ENCODE results near the gene FGF12.

The FGF12 gene

GRCh38 chr3:192422321-192422996 lies 304.9 kb downstream of the FGF12 start:
- in situ Hi-C loops (cut with MboI; ENCODE audit: low sequenced_read_pairs) = no loop called here

DNA sequence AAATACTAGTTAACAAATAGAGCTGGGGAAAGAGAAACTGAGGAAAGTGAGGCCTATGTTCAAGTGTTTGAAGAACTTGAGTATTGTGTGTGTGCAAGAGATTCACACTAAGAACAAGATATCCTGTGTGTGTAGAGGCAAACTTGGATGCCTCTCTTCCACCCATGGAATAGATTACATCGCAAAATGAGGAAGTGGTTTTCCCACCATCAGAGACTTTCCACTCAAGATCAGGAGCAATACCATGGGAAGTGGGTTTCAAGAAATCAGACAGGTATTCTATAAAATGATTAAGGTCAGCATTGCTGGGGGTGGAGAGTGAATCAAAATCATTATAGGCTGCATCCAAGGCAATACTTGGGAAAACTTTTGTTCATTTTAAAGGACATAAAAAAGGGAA lies 308.0 kb downstream of the FGF12 start:
- in situ Hi-C loops (cut with MboI; ENCODE audit: low sequenced_read_pairs) = no loop called here

DNA sequence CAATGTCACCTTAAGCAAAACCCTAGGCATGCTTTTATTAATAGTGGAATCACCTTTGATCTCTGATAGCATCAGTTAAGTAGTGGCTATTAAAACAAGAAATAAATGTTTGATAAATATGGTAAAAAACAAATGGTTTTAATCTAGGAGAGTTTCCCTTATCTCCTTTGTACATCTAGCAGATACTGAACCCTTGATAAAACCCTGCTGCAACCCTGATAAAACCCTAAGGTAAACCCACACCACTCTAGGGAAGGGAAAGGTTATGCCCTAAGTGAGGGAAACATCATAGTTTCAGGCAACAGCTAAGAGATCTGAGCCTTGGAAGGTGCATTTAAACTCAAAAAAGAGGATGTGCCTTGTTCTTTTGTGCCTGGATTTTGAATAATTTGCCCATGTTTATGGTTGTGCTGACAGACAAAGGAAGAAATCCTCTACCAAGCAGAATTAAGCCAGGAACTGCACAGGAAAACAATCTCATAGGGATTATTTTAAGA lies 309.7 kb downstream of the FGF12 start:
- in situ Hi-C loops (cut with MboI; ENCODE audit: low sequenced_read_pairs) = no loop called here

GRCh38 chr3:192417017-192417416 lies 310.3 kb downstream of the FGF12 start:
- in situ Hi-C loops (cut with MboI; ENCODE audit: low sequenced_read_pairs) = no loop called here

- in situ Hi-C loops (cut with MboI; ENCODE audit: low sequenced_read_pairs) = no loop called here
These were observed 313.9 kb downstream of the FGF12 start for GRCh38 chr3:192413461-192413860.

DNA sequence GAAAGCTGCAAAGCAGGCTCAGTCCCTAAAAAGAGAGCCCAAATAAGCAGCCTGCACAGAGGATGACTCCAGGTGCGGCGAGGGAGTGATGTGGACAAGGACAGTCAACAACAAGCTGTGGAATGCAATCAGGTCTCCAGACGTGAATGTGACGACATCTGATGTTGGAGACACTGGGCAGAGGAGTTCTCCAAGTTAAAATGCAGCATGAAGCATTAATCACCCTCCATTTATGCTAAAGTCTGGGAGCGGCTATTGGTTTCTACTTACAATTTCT lies 316.7 kb downstream of the FGF12 start:
- in situ Hi-C loops (cut with MboI; ENCODE audit: low sequenced_read_pairs) = no loop called here

DNA sequence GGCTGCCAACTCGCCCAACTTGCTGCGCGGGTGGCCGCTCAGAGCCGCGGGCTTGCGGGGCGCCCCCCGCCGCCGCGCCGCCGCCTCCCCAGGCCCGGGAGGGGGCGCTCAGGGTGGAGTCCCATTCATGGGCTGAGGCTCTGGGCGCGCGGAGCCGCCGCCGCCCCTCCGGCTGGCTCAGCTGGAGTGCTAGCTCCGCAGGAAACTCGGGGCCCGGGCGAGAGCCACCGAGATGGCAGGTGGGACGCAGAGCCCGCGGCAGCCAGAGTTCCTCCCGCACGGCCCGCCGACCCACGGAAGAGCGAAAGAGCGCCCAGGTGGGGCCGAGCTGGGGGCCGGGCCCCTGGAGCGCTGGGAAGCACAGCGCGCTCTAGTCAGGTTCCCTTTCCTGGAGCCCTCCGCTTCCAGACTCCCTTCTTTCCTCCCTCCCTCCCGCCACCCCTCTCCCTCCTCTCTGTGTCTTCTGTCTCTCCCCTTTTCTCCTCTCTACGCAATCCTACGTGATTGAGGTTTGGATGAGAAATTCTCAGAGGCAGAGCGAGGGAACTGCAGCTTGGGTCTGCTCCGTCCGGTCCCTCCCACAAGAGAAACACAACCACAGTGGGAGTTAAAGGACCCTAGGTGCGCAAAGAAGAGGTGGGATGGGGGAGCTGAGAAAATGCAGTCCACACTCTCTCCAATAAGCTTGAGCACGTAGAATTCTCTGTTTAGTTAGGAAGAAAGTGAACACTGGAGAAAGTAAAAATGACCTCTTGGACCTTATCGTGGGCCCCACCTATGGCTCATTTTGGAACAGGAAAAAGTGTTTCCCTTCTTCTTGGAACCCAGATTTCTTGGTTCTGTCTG lies 317.3 kb downstream of the FGF12 start:
- in situ Hi-C loops (cut with MboI; ENCODE audit: low sequenced_read_pairs) = no loop called here

DNA sequence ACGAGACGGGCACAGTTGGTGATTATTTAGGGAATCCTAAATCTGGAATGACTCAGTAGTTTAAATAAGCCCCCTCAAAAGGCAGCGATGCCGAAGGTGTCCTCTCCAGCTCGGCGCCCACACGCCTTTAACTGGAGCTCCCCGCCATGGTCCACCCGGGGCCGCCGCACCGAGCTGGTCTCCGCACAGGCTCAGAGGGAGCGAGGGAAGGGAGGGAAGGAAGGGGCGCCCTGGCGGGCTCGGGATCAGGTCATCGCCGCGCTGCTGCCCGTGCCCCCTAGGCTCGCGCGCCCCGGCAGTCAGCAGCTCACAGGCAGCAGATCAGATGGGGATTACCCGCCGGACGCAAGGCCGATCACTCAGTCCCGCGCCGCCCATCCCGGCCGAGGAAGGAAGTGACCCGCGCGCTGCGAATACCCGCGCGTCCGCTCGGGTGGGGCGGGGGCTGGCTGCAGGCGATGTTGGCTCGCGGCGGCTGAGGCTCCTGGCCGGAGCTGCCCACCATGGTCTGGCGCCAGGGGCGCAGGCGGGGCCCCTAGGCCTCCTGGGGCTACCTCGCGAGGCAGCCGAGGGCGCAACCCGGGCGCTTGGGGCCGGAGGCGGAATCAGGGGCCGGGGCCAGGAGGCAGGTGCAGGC lies 318.0 kb downstream of the FGF12 start:
- in situ Hi-C loops (cut with MboI; ENCODE audit: low sequenced_read_pairs) = no loop called here

DNA sequence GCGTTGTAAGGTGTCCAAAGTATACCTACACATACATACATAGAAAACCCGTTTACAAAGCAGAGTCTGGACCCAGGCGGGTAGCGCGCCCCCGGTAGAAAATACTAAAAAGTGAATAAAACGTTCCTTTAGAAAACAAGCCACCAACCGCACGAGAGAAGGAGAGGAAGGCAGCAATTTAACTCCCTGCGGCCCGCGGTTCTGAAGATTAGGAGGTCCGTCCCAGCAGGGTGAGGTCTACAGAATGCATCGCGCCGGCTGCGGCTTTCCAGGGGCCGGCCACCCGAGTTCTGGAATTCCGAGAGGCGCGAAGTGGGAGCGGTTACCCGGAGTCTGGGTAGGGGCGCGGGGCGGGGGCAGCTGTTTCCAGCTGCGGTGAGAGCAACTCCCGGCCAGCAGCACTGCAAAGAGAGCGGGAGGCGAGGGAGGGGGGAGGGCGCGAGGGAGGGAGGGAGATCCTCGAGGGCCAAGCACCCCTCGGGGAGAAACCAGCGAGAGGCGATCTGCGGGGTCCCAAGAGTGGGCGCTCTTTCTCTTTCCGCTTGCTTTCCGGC lies 318.6 kb downstream of the FGF12 start:
- in situ Hi-C loops (cut with MboI; ENCODE audit: low sequenced_read_pairs) = no loop called here

GRCh38 chr3:192408007-192408646 lies 319.2 kb downstream of the FGF12 start:
- in situ Hi-C loops (cut with MboI; ENCODE audit: low sequenced_read_pairs) = no loop called here

DNA sequence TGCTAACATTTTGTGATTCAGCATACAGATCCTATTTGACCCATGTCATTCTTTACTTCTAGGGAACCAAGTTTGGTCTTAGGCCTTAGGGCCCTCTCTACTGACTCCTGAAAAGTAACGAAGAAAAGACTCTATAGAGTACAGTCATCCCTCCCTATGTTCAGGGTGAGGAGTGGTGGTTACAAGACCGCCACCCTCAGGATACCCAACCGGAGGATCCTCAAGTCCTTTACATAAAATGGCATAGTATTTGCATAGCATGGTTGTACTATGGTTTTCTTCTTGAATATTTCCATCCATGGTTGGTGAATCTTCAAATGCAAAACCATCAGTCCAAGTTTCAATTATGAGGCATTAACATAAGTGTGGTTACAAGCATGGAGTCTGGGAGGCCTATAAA lies 327.6 kb downstream of the FGF12 start:
- in situ Hi-C loops (cut with MboI; ENCODE audit: low sequenced_read_pairs) = no loop called here

DNA sequence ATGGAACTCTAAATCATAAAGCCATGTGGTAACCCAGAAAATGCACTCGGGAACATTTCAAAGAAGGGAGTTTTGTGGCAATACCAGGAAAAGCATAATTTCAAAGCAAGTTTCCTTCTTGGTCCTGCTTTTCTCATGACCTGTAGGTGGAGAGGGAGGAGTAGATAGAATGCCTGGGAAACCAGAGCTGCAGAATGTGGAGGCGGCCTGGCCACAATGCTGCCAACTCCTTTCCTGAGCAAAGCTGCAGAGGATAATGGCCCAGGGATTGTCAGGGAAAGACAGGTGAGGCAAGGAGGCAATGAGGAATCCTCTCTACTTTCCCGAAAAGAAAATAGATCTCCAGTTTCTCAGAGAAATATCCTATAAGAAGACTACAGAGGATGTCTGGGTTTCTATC lies 330.3 kb downstream of the FGF12 start:
- in situ Hi-C loops (cut with MboI; ENCODE audit: low sequenced_read_pairs) = no loop called here

GRCh38 chr3:192395506-192395905 lies 331.8 kb downstream of the FGF12 start:
- in situ Hi-C loops (cut with MboI; ENCODE audit: low sequenced_read_pairs) = no loop called here

GRCh38 chr3:192392986-192393385 lies 334.4 kb downstream of the FGF12 start:
- in situ Hi-C loops (cut with MboI; ENCODE audit: low sequenced_read_pairs) = no loop called here

DNA sequence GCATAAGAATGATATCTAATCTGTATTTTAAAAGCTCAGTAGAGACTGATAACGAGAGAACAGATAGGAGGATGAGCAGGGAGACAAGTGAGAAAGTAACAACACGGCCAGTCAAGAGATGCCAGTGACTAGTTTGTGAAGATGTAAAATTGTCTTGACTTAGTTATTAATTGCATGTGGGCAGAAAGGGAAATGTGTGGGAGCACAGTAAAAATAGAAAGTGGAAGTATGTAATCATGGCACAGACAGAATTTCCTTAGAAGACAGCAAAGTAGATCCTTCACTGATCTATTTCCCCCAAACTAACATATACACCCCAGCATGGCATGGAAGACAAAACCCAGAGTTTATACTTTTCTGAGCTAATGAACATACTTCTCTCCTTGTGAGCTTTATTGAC lies 344.5 kb downstream of the FGF12 start:
- in situ Hi-C loops (cut with MboI; ENCODE audit: low sequenced_read_pairs) = no loop called here

- in situ Hi-C loops (cut with MboI; ENCODE audit: low sequenced_read_pairs) = no loop called here
These were observed 353.8 kb downstream of the FGF12 start for GRCh38 chr3:192373586-192373985.

GRCh38 chr3:192373032-192373431 lies 354.3 kb downstream of the FGF12 start:
- in situ Hi-C loops (cut with MboI; ENCODE audit: low sequenced_read_pairs) = no loop called here

GRCh38 chr3:192372616-192373015 lies 354.7 kb downstream of the FGF12 start:
- in situ Hi-C loops (cut with MboI; ENCODE audit: low sequenced_read_pairs) = no loop called here

GRCh38 chr3:192371870-192372400 lies 355.4 kb downstream of the FGF12 start:
- in situ Hi-C loops (cut with MboI; ENCODE audit: low sequenced_read_pairs) = no loop called here

GRCh38 chr3:192367616-192368015 lies 359.7 kb downstream of the FGF12 start:
- in situ Hi-C loops (cut with MboI; ENCODE audit: low sequenced_read_pairs) = no loop called here

- in situ Hi-C loops (cut with MboI; ENCODE audit: low sequenced_read_pairs) = no loop called here
These were observed 360.4 kb downstream of the FGF12 start for GRCh38 chr3:192366916-192367315.

Data from HL-60/S4 treated with phorbol 12-myristate 13-acetate at 8.2 ng/mL for 4 days and 3 days (cell line).